ENCODE results near the gene CDKN1A. TPM values are rescaled to one million over a fixed set of nuclear protein-coding genes. Genes with fewer than 3 reads are reported as not detected.
A peak's percentile ranks its signal among the peaks of the same experiment; 100 is the strongest.

CDKN1A gene
- total RNA-seq, 4 donors from 2014 or later, result 47.3 to 613 (median 93.3) TPM

DNA sequence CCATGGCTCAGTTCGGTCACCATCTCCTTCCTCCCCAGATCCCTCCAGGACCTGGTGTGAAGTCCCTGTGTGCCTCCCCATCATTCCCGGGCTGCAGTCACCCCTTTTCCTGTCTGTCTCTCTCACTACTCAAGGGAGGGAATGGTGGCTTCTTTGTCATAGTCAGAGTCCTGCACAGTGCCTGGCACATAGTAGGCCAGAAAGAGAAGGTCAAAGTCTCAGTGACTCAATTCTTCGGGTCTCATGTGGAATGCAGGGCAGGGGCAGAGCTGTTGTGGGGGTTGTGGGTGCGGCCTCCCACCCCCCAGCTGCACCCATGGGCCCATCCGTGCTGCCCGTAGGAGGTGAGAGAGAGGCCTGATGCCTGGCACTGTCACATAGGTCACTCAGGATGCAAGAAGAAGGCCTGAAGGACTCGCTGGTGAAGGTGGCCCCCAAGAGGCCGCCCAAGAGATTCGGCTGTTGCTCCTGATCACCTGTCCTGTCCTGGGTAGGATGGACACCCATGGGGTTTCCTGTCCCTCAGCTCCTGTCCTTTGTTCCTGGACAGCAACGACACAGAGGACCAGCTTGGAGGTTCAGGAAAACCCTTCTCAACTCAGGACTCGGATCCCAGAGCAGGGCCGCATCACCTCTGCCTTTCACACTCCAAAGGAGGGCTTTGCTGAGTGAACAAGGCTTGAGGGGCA lies 53.3 kb downstream of the CDKN1A start:
- no peak overlapping the region for H3K27ac ChIP-seq (replicated peaks in 1 of 4)
- whole genome bisulfite sequencing, result 84% methylated on average over 11 of the region's 12 CpGs
- intact Hi-C loops (cut with DNase I), result no loop called here
- H3K4me3 ChIP-seq, result no peak overlapping the region
- TF ChIP-seq POLR2AphosphoS5 (IDR thresholded peaks at IDR 0.05), result no peak
- TF ChIP-seq, protein P1, sequence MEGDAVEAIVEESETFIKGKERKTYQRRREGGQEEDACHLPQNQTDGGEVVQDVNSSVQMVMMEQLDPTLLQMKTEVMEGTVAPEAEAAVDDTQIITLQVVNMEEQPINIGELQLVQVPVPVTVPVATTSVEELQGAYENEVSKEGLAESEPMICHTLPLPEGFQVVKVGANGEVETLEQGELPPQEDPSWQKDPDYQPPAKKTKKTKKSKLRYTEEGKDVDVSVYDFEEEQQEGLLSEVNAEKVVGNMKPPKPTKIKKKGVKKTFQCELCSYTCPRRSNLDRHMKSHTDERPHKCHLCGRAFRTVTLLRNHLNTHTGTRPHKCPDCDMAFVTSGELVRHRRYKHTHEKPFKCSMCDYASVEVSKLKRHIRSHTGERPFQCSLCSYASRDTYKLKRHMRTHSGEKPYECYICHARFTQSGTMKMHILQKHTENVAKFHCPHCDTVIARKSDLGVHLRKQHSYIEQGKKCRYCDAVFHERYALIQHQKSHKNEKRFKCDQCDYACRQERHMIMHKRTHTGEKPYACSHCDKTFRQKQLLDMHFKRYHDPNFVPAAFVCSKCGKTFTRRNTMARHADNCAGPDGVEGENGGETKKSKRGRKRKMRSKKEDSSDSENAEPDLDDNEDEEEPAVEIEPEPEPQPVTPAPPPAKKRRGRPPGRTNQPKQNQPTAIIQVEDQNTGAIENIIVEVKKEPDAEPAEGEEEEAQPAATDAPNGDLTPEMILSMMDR (IDR thresholded peaks at IDR 0.05), result no peak
- no peak for TF ChIP-seq EP300 (IDR thresholded peaks at IDR 0.05)
- no peak for TF ChIP-seq POLR2A (IDR thresholded peaks at IDR 0.05; ENCODE audit: low read depth)
- H3K9me3 ChIP-seq, result no peaks in the 10 kb centered on the region
- no peaks in the 10 kb centered on the region for H3K36me3 ChIP-seq
- H3K27me3 ChIP-seq, result no peaks in the 10 kb centered on the region
- DNase-seq (ENCODE audit: extremely low spot score), result no peak
- H3K4me1 ChIP-seq, result peaks cover 22 to 34% (median 27%) of the 10 kb centered on the region in 4 donors

DNA sequence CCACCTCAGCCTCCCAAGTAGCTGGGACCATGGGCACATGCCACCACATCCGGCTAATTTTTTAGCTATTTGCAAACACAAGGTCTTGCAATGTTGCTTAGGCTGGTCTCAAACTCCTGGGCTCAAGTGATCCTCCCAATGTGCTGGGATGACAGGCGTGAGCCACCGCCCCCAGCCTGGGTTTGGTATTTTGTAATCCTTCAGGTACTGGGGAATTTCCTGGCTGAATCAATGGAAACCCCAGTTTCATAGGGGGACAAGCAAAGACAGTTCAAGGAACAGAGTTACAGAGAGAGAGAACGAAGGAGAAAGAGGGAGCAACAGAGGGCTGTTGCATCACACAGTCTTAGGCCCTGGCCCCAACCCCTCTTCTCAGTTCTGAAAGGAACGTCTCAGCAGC lies 54.8 kb downstream of the CDKN1A start:
- H3K4me3 ChIP-seq, result no peak overlapping the region
- peaks cover 22 to 34% (median 27%) of the 10 kb centered on the region in 4 donors for H3K4me1 ChIP-seq
- no peak overlapping the region for H3K27ac ChIP-seq (replicated peaks in 1 of 4)
- TF ChIP-seq EP300 (IDR thresholded peaks at IDR 0.05), result no peak
- TF ChIP-seq POLR2AphosphoS5 (IDR thresholded peaks at IDR 0.05), result no peak
- TF ChIP-seq, protein P1 (IDR thresholded peaks at IDR 0.05), result no peak
- TF ChIP-seq POLR2A (IDR thresholded peaks at IDR 0.05; ENCODE audit: low read depth), result no peak
- intact Hi-C loops (cut with DNase I), result no loop called here
- H3K27me3 ChIP-seq, result no peaks in the 10 kb centered on the region
- no peaks in the 10 kb centered on the region for H3K36me3 ChIP-seq
- 95% methylated on average over 5 of the region's 5 CpGs for WGBS
- H3K9me3 ChIP-seq, result no peaks in the 10 kb centered on the region
- no peak for DNase-seq (ENCODE audit: extremely low spot score)

DNA sequence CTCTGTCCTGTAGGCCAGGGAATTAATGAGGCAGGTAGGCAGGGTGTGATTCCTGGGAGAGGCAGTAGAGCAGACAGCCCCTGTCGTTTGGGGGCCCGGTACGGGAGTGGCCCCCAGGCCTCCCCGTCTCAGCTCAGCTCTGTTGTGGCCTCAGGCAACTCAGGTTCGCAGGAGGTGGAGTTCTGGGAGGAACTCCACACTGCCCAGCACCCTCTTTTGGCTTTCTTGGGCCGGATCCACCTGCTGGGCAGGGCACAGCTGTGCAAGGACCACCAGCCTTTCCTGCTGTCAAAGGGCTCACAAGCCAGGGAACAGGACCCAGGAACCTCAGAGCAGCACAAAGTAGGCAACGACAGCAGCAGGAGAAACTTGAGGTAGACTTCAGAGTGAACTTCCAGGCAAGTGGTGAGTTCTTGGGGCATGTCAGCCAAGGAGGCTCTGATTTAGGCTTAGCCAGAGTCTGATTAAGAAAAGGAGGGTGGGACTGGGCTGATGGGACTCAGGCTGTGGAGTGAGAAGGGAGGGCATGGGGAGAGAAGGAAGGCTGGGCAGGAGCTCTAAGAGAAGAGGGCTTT lies 56.1 kb downstream of the CDKN1A start:
- Histone ChIP-seq H3K27ac (replicated peaks in 1 of 4) (peak overlapping the region; percentile 76 to 88 (median 84)), H3K27me3 (no peaks in the 10 kb centered on the region), H3K4me3 (peak overlapping the region; percentile 27 to 49 (median 42)), H3K4me1 (peaks cover 22 to 24% (median 22%) of the 10 kb centered on the region in 4 donors), H3K36me3 (no peaks in the 10 kb centered on the region), H3K9me3 (no peaks in the 10 kb centered on the region)
- TF ChIP-seq POLR2A (IDR thresholded peaks at IDR 0.05; ENCODE audit: low read depth), result no peak
- TF ChIP-seq, protein P1 (IDR thresholded peaks at IDR 0.05), result no peak
- TF ChIP-seq EP300 (IDR thresholded peaks at IDR 0.05), result no peak
- TF ChIP-seq POLR2AphosphoS5 (IDR thresholded peaks at IDR 0.05), result no peak
- DNase-seq (ENCODE audit: extremely low spot score), result no peak
- 90% methylated on average over 5 of the region's 7 CpGs for WGBS
- intact Hi-C loops (cut with DNase I), result no loop called here

DNA sequence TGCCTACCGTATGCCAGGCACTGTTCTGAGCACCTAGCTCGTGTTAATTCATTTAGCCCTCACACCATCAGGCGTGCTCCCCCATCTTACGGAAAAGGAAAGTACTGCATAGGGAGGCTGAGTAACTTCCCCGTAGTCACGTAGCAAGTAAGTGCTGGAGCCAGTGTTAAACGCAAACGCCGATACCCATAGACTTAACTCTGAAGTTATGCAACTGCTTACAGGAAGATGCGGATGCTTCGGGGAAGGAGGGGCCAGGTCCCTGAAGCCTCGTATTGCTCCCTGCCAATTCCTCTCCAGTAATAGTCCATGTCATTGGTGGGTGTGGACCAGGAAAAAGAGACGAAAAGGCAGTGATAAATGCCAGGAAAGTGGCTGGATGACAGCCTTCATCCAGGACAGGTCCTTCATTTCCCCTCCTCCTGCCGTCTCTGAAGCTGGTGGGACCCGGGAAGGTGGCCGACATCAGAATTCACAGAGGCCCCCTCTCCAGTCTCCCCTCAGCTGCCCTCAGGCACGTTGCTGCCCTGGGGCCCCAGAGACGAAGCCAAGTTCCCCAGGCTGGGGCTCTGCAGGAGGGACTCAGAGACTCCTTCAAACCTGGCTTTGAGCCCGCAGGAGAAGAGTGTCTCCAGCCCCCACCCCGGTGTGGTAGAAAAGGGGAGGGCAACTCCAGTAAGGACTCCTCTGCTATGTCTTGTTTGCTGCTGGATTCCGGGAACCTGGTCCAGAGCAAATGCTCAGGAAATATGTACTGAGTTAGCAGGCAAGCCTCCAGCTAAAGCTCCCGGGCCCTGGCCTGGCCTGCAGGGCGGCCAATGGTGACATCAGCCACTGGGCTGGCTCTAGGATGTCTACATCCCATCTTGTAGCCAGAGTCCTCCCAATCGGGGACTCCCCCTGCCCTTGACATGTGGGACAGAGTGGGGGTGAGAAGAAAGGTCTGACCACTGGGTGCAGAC lies 56.9 kb downstream of the CDKN1A start:
- Histone ChIP-seq H3K4me1 (peaks cover 22 to 24% (median 22%) of the 10 kb centered on the region in 4 donors), H3K9me3 (no peaks in the 10 kb centered on the region), H3K36me3 (no peaks in the 10 kb centered on the region), H3K27me3 (no peaks in the 10 kb centered on the region), H3K27ac (replicated peaks in 1 of 4) (peak overlapping the region; percentile 76 to 88 (median 84)), H3K4me3 (peak overlapping the region; percentile 27 to 49 (median 42))
- WGBS, result 15% methylated on average over 17 of the region's 24 CpGs
- intact Hi-C loops (cut with DNase I), result no loop called here
- TF ChIP-seq POLR2A (IDR thresholded peaks at IDR 0.05; ENCODE audit: low read depth), result no peak
- peak; percentile 95 for TF ChIP-seq EP300 (IDR thresholded peaks at IDR 0.05)
- TF ChIP-seq, protein P1 (IDR thresholded peaks at IDR 0.05), result peak in 2 of 3 experiments; percentile 27 to 29
- peak; percentile 66 to 79 for TF ChIP-seq POLR2AphosphoS5 (IDR thresholded peaks at IDR 0.05)
- peak; percentile 96 for DNase-seq (ENCODE audit: extremely low spot score)

Small RNAs within 50 kb of the gene (small RNA-seq; reads per million reads assigned to genes)
- 0 reads per million in 3 donors for gene RF00019
- gene RNU1-88P, result 0 to 0.75 (median 0) reads per million in 3 donors

Other genes with a start within 250 kb of the CDKN1A start
- gene PXT1, start 235.9 kb upstream of the CDKN1A start, total RNA-seq, result not detected
- gene KCTD20, start 235.7 kb upstream of the CDKN1A start, total RNA-seq, result 10 to 100 TPM; 47.3 to 78.2 (median 63.0) TPM
- gene STK38, start 131.2 kb upstream of the CDKN1A start, total RNA-seq, result 10 to 100 TPM; 32.0 to 44.3 (median 40.3) TPM
- gene SRSF3, start 84.4 kb upstream of the CDKN1A start, total RNA-seq, result 100 to 1,000 TPM; 149 to 226 (median 180) TPM
- 1 to 10 TPM in 2 of 4 donors, under 1 TPM in 2; 0.19 to 1.5 (median 0.94) TPM for gene RAB44, start 19.1 kb downstream of the CDKN1A start, total RNA-seq
- gene CPNE5, start 160.7 kb downstream of the CDKN1A start, total RNA-seq, result 1 to 10 TPM; 2.1 to 4.6 (median 2.6) TPM
- 10 to 100 TPM; 17.6 to 30.3 (median 25.4) TPM for gene PPIL1, start 196.1 kb downstream of the CDKN1A start, total RNA-seq
- 10 to 100 TPM; 56.5 to 66.2 (median 59.0) TPM for gene C6orf89, start 207.2 kb downstream of the CDKN1A start, total RNA-seq